GM18517 (cell line): ENCODE measurements around the gene CCDC68.
A peak's percentile ranks its signal among the peaks of the same experiment; 100 is the strongest.

ENCODE experiments used
- ATAC-seq: cut with Tn5 transposase; IDR thresholded peaks from one replicate; pipeline ENCODE4 v1.9.1; 2021; ENCODE audit warnings: mild to moderate bottlenecking, moderate library complexity; ENCODE audit not compliant: unreplicated experiment

CCDC68 gene

DNA sequence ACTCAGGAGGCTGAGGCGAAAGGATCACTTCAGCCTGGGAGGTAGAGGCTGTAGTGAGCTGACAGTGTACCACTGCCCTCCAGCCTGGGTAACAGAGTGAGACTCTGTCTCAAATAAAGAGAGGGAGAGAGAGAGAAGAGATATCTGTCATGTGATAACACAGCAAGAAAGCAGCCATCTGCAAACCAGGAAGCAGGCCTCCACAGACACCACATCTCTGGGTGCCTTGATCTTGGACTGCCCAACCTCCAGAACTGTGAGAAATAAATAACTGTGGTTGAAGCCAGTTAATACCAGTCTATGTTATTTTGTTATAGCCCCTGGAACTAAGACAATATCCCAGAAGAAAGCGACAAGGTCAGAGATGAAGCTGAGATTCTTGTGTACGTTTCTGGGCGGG, 2.6 kb upstream of the CCDC68 start:
- no peak for ATAC-seq

DNA sequence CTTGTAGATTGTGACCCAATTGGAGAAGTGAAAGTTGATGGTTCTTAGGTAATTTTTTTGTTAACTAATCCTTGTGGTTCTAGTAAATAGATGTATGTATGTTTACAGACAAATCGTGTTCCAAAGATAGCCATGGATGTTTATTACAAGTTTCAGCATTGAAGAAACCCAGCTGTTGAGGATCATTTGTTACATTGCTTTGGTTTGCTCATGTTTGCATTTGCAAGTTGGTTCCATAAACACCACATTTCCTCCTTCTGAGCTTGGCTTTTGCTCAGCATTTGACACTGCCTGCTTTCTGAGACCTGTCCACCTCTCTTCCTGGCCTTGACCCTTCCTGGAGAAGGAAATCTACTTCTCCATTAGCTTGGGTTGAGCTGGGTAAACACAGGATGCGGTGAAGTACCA, 1.8 kb upstream of the CCDC68 start:
- ATAC-seq = no peak

DNA sequence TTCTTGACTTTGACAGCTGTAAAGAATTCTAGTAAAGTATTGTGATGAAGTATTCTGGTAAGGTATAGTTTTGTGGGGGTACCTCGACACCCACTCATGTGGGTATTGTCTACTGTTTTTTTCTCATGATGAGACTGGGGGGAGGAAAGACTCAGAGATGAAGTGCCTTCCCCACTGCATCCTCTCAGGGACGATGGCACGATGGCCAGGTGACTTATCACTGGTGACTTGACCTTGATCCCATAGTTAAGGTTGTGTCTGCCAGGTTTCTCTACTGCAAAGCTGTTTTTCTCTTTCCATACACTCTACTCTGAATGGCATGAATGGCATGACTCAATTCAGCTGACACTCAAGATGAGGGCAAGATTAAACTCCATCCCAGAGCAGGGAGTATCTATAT, 936 bp upstream of the CCDC68 start:
- ATAC-seq = no peak

DNA sequence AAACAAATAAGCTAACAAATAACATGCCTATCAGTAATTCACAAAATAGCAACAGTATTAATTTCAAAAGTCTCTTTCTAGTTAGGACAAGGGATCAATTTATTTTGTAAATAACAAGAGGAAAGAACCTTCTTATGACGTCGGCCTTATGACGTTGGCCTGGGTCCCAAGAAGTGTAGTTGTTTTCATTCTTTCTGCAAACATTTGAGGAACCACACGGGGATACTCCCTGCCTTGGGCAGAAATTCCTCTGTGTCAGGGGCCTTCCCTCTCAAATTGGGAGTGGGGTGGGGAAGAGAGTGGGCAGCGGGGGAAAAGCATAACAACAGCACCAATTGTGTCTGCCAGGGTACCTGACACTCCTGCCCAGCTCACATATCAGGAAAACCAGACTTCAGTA, 1.3 kb downstream of the CCDC68 start:
- no peak for ATAC-seq

DNA sequence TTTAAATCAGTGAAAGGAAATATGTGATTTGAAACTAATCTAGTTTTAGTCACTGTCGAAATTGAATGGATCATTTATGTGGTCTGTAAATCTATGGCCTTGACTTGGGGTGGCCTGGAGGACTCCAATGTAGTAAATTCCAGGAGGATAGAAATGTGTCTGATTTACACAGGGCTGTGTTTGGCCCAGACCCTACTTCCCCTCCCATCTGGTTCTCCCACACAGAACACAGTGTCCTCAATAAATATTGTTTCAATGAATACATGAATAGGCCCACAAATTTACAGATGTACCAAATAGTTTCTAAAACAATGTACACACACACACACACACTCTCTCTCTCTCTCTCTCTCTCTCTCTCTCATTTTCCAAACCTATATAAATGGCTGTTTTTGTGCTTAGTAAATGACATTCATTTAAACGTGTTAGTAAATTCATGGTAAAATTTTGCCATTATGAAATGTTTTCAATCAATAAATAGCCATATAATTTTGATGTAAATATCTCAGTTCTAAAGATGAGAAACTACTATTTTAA, 1.9 kb downstream of the CCDC68 start:
- ATAC-seq = no peak

DNA sequence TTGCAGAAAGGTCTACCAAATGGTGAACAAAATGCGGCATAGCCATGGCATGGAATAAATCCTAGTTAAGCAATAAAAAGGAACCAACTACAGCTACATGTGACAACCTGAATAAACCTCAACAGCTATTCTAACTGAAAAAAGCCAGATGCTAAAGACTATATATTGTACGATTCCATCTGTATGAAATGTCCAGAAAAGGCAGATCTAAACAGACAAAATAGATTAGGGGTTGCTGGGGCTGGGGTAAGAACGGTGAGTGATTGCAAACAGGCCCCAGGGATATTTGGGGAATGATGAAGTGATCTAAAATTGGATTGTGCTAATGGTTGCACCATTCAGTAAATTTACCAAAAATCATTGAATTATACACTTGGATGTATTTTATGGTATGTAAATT, 2.8 kb downstream of the CCDC68 start:
- no peak for ATAC-seq

DNA sequence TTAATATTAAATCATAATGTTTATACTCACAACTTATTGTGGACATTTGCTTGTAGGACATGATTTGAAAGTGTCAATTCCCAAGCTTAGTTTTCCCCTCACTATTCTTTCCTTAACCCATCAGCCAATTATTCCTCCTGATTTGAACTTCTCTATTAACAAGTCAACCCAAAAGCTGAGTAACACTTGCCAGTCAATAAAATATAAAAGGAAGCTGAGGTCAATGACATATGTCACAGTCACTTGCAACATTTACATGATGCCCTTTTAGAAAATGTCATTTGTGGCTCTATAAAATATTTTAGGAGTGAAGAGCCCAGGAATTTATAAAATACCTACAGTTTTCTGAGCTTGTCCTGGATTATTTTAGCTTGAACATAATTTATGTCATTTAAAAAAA, 7.2 kb downstream of the CCDC68 start:
- ATAC-seq = no peak

DNA sequence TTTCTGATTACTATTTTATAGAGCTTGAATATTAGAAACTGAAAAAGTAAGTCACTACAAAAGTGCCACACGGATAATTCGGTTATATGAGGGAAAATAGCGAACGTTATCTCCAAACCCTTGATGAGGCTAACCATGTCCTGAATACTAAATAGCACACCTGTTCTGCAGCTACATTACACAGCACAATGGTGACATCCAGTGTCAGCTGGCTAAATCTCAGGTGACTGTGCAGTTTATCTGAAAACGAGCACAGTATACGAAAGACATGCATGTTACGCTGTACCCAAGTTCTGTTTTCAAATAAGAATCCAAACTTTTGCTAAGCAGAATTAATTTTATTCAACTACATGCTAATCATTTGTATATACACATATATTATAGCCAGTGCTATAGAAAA, 9.0 kb downstream of the CCDC68 start:
- ATAC-seq = no peak

DNA sequence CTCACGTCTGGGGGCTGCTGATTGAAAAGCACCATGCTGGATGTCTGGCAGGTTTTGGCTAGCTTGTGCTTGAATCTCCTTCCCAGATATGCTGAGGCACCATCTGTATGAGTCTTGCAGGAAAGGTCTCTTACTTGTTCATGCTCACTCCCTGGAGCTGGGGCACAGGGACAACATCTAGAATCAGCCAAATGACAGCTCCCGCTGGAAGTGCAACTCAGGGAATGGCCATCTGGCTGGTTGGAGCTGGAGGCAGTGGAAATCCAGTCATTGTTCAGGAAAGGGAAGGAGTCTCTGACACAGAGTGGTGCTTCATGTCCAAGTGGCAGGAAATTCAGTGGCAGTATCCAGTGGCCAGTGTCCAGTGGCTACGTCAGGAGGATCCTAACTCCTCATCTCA, 9.7 kb downstream of the CCDC68 start:
- no peak for ATAC-seq

DNA sequence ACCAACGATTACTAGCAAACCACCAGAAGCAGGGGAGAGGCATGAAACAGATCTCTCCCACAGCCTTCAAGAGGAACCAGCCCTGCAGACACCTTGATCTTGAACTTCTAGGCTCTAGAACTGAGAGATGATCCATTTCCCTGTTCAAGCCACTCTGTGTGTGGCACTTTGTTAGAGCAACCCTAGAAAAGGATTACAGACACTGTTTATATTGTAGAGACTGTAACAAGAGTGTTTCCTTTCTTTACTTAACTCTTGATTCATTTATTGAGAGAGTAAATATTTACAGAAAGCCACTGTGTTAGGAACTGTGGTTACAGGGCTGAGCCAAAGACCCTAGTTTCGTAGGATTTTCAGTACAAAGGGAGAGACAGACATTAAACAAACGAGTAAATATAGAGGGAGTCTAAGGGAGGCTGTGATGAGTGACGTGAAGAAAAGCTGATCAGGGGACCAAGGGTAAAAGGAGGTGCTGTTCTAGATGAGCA, 10.9 kb downstream of the CCDC68 start:
- no peak for ATAC-seq

DNA sequence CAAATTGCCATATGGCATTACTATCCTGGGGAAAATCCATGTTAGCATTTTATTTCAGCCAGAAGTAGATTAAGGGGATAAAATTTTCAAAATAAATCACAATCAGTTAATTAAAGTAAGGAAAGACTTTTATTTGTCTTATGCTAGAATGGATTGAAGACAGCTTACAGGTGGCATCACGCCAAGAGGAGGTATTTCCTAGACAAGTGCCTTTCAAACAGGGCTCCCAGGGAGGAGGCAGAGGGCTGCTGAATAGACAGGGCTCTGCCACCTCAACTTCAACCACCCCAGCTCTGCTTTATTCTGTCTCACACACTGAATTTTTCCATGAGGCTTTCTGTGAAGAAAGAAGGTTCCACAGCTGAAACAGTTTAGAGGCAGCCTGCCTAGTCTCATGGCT, 12.2 kb downstream of the CCDC68 start:
- no peak for ATAC-seq

DNA sequence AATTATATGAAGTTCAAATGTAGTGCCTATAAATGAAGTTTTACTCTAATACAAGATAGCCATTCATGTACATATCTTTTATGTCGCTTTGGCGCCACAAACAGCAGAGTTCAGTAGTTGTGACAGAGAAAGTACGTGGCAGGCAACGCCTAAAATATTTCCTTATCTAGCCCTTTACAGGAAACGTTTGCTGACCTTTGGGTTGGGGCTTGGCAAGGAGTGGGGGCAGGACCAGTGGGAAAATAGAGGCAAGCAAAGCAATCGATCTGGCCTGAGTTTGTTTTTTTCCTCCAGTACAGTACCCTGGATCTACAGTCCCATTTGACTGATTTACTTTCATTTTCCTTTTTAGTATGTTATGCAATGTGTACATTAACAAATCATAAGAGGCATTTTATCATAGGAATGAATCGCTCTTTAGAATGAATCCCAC, 13.1 kb downstream of the CCDC68 start:
- peak; percentile 88 for ATAC-seq

DNA sequence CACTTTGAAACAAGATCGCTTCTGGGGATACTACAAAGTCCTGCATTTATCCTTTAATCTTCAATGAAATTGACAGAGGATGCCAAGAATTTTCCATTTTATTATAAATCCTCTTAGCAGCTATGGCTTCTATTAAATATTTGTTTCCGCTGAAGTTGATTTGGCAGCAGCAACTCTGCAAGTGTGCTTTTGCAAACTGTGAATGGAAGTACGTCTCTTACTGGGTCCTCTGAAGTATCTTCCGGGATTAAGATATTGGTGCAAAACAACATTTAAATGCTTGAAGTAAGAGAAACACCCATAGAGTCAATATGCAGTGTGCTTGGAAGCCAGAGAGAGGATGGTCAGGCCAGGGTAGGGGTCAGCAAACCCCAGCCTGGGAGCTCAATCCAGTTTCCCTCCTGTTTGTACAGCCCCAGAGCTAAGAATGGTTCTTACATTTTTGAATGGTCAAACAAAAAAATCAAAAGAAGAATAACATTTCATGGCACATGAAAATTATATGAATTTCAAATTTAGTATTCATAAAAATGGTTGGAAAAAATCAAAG, 13.6 kb downstream of the CCDC68 start:
- no peak for ATAC-seq

DNA sequence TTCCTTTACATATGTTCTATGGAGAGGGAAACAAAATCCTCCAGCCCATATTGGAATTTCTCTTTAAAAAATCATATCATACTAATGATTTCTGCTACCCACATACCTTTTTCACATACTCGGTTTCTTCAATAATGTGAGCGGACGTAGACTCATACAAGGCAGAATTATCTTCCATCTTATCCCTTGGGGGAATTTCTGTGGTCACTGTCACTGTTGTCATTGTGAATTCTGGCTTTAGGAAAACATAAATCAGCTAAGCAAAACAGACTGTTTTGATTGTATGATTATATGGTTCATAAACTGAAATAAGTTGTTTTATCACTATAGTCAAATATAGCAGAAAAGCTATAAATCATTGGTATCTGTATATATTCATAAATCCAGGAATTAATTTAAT, 16.7 kb downstream of the CCDC68 start:
- no peak for ATAC-seq

DNA sequence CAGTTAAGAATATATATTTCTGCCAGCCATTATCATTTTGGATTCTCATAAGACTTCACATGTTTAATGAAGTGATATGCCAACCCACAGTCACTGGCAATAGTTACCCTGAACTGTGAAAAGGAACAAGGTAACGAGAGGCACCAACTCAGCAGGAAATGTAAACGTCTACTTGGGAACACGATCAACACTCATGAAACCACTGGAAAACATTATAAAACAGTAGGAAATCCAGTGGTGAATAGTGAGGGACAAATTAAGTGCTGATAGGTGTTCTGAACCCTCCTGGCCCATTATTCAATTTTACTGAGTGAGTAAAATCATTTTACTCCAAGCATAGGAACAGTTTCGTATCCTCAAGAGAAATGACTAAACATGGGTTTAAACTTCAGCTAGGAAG, 17.1 kb downstream of the CCDC68 start:
- ATAC-seq = no peak

DNA sequence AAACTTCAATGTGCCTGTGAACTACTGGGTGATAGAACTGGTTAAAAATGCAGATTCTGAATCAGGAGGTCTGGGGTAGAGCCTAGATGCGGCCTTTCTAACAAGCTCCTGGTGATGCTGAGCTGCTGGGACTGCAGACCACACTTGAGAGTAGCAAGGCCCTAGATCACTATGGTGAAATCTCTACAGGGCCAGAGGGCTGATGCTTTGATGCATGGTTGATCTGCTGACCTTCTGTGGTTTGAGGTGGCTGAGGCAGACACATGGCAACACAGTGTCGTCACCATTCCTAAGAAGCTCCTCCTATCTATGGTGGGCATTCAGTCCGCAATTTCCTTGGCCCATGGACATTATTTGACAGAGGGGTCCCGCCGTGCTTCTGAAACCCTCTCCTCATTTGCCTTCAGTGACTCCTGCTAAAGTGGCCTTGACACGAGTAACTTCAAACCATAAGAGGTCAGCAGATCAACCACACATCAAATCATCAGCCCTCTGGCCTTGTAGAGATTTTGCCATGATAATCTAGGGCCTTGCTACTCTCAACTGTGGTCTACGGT, 19.8 kb downstream of the CCDC68 start:
- ATAC-seq = no peak

DNA sequence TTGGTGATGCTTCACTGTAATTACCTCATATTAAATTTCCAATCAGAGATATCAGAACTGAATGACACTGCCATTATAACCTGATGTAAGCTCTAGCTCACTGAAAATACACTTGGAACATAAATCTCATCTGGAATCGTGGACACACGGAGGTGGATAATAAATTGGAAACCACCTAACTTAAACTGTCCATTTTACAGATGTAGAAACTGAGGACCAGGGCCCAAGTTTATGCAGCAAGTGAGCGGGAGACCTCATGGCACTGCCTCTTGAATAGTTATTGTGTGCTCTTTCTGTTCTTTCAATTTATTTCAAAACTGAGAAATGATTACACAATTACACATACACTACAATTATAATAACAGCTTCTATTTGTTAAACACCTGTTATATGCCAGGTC, 20.8 kb downstream of the CCDC68 start:
- ATAC-seq = no peak

DNA sequence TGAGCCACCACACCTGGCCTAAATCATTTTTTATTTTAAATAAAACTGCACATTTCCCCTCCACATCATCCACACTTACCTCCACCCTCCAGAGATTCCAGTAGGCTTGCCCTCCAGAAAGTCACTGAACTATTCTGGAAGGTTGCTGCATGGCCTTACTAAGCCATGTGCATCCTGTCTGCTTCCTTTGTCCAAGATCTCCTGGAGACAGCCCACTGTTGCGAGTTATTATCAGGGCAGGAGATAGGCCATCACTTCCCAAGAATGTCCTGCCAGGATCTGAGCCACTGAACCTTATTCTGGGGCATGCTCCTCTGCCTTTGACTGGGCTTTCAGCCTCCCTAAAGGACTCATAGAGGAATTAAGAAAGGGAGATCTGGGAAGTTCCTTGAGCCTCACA, 26.8 kb downstream of the CCDC68 start:
- no peak for ATAC-seq

DNA sequence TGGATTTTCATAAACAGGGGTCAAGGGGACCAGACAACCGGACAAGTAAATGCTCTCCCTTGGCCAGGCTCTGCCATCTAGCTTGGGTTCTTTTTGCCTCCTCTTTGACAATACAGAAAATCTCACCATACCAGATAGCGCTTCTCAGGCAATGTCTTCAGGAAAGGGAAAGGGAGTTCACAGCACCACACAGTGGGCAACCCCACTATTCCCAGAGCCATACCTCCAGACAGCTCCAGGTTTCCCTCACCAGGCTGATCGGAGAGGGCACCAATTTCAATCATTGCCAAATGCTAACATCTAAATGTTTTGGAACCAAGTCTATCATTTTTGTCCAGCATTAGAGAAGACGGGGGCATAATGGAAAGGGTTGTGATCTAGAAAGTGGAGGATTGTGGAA, 28.1 kb downstream of the CCDC68 start:
- no peak for ATAC-seq

DNA sequence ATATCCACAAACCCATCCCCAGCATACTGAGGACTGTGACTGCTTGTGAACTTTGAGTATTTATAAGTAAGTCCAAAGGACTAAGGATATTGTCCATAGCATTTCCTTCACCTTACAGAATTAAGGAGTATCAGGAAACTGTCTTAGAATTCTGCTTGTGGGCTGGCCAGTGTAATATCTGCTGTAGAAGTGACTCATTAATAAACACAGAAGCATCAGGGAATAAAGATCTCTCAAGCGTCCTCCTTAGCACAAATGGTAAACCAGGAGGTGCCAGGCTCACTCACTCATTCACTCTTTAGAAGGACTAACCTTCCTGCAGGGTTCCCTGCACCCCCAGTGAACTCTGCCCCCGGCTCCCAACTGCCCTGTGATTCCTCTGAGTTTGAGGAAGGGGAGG, 31.0 kb downstream of the CCDC68 start:
- ATAC-seq = no peak

DNA sequence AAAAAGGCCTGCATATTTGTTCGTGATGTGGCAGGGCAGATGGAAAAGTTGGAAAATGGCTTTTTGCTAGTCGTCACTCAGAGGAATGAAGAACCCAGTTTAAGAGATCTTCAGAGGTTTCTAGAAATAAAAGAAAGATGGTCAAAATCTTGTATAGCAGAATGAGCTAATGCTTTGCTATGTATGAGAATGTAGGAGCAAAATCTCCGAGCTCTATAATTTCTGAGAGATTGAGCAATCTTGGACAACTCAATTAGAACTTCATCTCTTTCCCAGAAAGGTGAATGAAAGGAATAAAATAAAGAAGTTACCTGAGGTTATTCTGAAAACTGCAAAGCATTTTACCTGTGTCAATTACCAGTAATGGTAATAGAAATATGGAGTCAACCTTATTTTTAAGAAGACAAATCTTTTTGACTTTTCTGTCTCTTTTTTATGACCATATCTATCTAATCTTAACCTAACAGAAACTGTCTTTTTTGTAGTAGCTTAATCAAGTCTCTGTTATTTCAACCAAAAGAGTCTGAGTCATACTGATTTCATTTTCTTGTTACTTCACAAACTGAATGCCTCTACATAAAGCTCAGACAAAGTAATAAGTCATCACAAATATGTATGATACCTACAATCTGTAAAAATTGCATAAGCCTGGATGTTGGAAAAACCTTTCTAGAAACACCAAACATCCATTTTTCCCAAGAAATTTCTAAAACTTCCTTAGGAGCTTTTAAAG, 32.5 kb downstream of the CCDC68 start:
- ATAC-seq = no peak

DNA sequence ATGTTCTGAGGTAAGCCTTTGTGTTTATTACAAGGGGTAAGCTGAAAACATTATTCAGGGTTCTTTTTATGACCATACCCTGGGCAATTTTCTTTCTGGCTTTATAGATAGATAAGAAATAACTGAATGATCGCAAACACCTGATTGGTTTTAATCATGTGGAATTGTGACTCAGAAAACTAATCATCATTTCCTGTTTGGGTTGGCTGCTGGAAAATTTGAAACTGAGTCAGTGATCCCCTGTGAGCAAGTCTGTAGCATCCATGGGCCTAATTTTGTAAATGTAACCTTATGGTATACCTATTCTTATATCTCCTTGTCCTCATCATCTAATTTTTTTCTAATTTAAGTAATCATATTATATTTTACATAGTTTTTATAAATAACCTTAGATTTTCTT, 34.3 kb downstream of the CCDC68 start:
- ATAC-seq = no peak
